ENCODE data around the gene KANSL3.

GRCh38 chr2:96580771-96581170 lies 57.3 kb downstream of the KANSL3 start:
- no peak for TF ChIP-seq POLR2A (IDR thresholded peaks at IDR 0.05; ENCODE audit: low read length)
- TF ChIP-seq GATA1 (IDR thresholded peaks at IDR 0.05; ENCODE audit: low read depth, low read length): no peak

All from erythroblast (primary cell).